IPS-20b (cell line): Measurements from ENCODE around the gene PELI3.

Experiments used
- H3K27ac ChIP-seq: one replicate; pipeline ENCODE4 v1.5.1; 2013; ENCODE audit warnings: low read length
- H3K27me3 ChIP-seq: 2 replicates; pipeline ENCODE4 v1.6.1; 2013; ENCODE audit warnings: mild to moderate bottlenecking, low read length, inconsistent platforms; ENCODE audit not compliant: insufficient read depth
- H3K36me3 ChIP-seq: 2 replicates; pipeline ENCODE4 v1.6.1; 2013; ENCODE audit warnings: low read depth, mild to moderate bottlenecking, inconsistent platforms, low read length, moderate library complexity; ENCODE audit not compliant: insufficient read depth
- H3K4me1 ChIP-seq: 2 replicates; pipeline ENCODE4 v1.6.1; 2013; ENCODE audit warnings: mild to moderate bottlenecking, control low read depth, inconsistent platforms, low read length, moderate library complexity; ENCODE audit not compliant: insufficient read depth
- H3K4me3 ChIP-seq: 2 replicates; pipeline ENCODE4 v1.5.1; 2013; ENCODE audit warnings: mild to moderate bottlenecking, low read length, inconsistent platforms
- H3K9ac ChIP-seq: 2 replicates; pipeline ENCODE4 v1.6.1; 2013; ENCODE audit warnings: low read depth, mild to moderate bottlenecking, inconsistent platforms, low read length, moderate library complexity
- H3K9me3 ChIP-seq: 2 replicates; pipeline ENCODE4 v1.6.1; 2013; ENCODE audit warnings: mild to moderate bottlenecking, low read depth, low read length, inconsistent platforms; ENCODE audit not compliant: insufficient read depth

The PELI3 gene

GRCh38 chr11:66466225-66467033 is at the start of gene PELI3:
TSS of gene PELI3 (plus strand) at chr11:66466905. CDS start at chr11:66468129, 1,224 bp downstream.
- H3K36me3 ChIP-seq: peaks cover 6% of the 10 kb centered on the region
- H3K9me3 ChIP-seq: no peaks in the 10 kb centered on the region; the same call in 1 of the 2 replicates
- peak within 1 kb of the TSS; percentile 81; the same call in 1 of the 2 replicates for H3K9ac ChIP-seq
- H3K4me1 ChIP-seq: peaks cover 10% of the 10 kb centered on the region
- H3K4me3 ChIP-seq: peak within 1 kb of the TSS; percentile 87
- H3K27me3 ChIP-seq: no peaks in the 10 kb centered on the region; the same call in 1 of the 2 replicates
- peak within 1 kb of the TSS; percentile 74 for H3K27ac ChIP-seq

GRCh38 chr11:66417000-66417399 is 49.7 kb upstream of the PELI3 start:
- no peaks in the 10 kb centered on the region; the same call in 1 of the 2 replicates for H3K36me3 ChIP-seq
- no peak overlapping the region for H3K27ac ChIP-seq
- no peaks in the 10 kb centered on the region for H3K9me3 ChIP-seq
- H3K4me1 ChIP-seq: peaks cover 40% of the 10 kb centered on the region
- H3K27me3 ChIP-seq: peaks cover 34% of the 10 kb centered on the region
- no peak overlapping the region for H3K4me3 ChIP-seq
- no peak overlapping the region for H3K9ac ChIP-seq

- Histone ChIP-seq H3K4me3 (peak overlapping the region; percentile 29; the same call in 1 of the 2 replicates), H3K27me3 (peaks cover 34% of the 10 kb centered on the region), H3K9ac (peak overlapping the region; percentile 45; the same call in 1 of the 2 replicates), H3K9me3 (no peaks in the 10 kb centered on the region), H3K4me1 (peaks cover 38% of the 10 kb centered on the region), H3K36me3 (no peaks in the 10 kb centered on the region), H3K27ac (no peak overlapping the region)
Measured at GRCh38 chr11:66418168-66418985, 48.3 kb upstream of the PELI3 start.

- H3K9me3 ChIP-seq: no peaks in the 10 kb centered on the region
Measured at GRCh38 chr11:66418986-66419308, 47.8 kb upstream of the PELI3 start.

GRCh38 chr11:66419825-66420224 is 46.9 kb upstream of the PELI3 start:
- H3K4me1 ChIP-seq: peaks cover 24% of the 10 kb centered on the region
- H3K9ac ChIP-seq: peak overlapping the region; percentile 63; the same call in 1 of the 2 replicates
- H3K27me3 ChIP-seq: peaks cover 34% of the 10 kb centered on the region
- no peak overlapping the region for H3K27ac ChIP-seq
- H3K36me3 ChIP-seq: 0 out of 2 replicates have a peak, but pooled peaks cover 5% of the 10 kb centered on the region
- no peaks in the 10 kb centered on the region for H3K9me3 ChIP-seq
- peak overlapping the region; percentile 68 for H3K4me3 ChIP-seq

More at GRCh38 chr11:66418986-66419308, 47.8 kb upstream of the PELI3 start:
- peaks cover 32% of the 10 kb centered on the region for H3K4me1 ChIP-seq
- H3K27ac ChIP-seq: no peak overlapping the region
- peaks cover 34% of the 10 kb centered on the region for H3K27me3 ChIP-seq
- H3K36me3 ChIP-seq: 0 out of 2 replicates have a peak, but pooled peaks cover 3% of the 10 kb centered on the region
- H3K9ac ChIP-seq: no peak overlapping the region
- H3K4me3 ChIP-seq: no peak overlapping the region; the same call in 1 of the 2 replicates

GRCh38 chr11:66420671-66421476 is 45.8 kb upstream of the PELI3 start, which contains the start of gene NPAS4:
TSS of gene NPAS4 (plus strand) at chr11:66421035. CDS start at chr11:66421180, 145 bp downstream.
- Histone ChIP-seq H3K9me3 (no peaks in the 10 kb centered on the region), H3K27me3 (peaks cover 34% of the 10 kb centered on the region), H3K36me3 (peaks cover 5% of the 10 kb centered on the region; the same call in 1 of the 2 replicates), H3K4me1 (peaks cover 19% of the 10 kb centered on the region), H3K4me3 (peak within 1 kb of the TSS; percentile 68), H3K9ac (peak within 1 kb of the TSS; percentile 63; the same call in 1 of the 2 replicates), H3K27ac (no peak within 1 kb of the TSS)

GRCh38 chr11:66421492-66422205 is 45.1 kb upstream of the PELI3 start:
- Histone ChIP-seq H3K27ac (no peak overlapping the region), H3K27me3 (peaks cover 34% of the 10 kb centered on the region), H3K36me3 (peaks cover 5% of the 10 kb centered on the region; the same call in 1 of the 2 replicates), H3K9me3 (no peaks in the 10 kb centered on the region), H3K4me3 (peak overlapping the region; percentile 68; the same call in 1 of the 2 replicates), H3K9ac (no peak overlapping the region), H3K4me1 (peaks cover 19% of the 10 kb centered on the region)

- H3K9me3 ChIP-seq: no peaks in the 10 kb centered on the region
- no peak overlapping the region for H3K4me3 ChIP-seq
- H3K27ac ChIP-seq: no peak overlapping the region
- peaks cover 3% of the 10 kb centered on the region for H3K27me3 ChIP-seq
- H3K9ac ChIP-seq: no peak overlapping the region
- H3K4me1 ChIP-seq: no peaks in the 10 kb centered on the region
- H3K36me3 ChIP-seq: peaks cover 5% of the 10 kb centered on the region; the same call in 1 of the 2 replicates
Measured at GRCh38 chr11:66426314-66426713, 40.4 kb upstream of the PELI3 start.

- Histone ChIP-seq H3K4me3 (no peak overlapping the region), H3K27me3 (no peaks in the 10 kb centered on the region), H3K9ac (no peak overlapping the region), H3K9me3 (no peaks in the 10 kb centered on the region), H3K4me1 (no peaks in the 10 kb centered on the region), H3K27ac (no peak overlapping the region), H3K36me3 (peaks cover 13% of the 10 kb centered on the region; the same call in 1 of the 2 replicates)
Measured at GRCh38 chr11:66428933-66429332, 37.8 kb upstream of the PELI3 start.

- H3K9ac ChIP-seq: no peak overlapping the region
- H3K4me3 ChIP-seq: no peak overlapping the region
- peaks cover 16% of the 10 kb centered on the region; the same call in 1 of the 2 replicates for H3K36me3 ChIP-seq
- H3K4me1 ChIP-seq: no peaks in the 10 kb centered on the region
- H3K27me3 ChIP-seq: no peaks in the 10 kb centered on the region
- no peaks in the 10 kb centered on the region for H3K9me3 ChIP-seq
- H3K27ac ChIP-seq: no peak overlapping the region
Measured at GRCh38 chr11:66429983-66430602, 36.6 kb upstream of the PELI3 start.
